LNCAP (cell line): ENCODE results near the gene ADARB2.

Source experiments
- TF ChIP-seq, protein P1 (sequence below): fragments of 450-650 bp; IDR thresholded peaks from 2 replicates; pipeline ENCODE4 v1.5.1; 2017; ENCODE audit warnings: mild to moderate bottlenecking

Gene ADARB2

DNA sequence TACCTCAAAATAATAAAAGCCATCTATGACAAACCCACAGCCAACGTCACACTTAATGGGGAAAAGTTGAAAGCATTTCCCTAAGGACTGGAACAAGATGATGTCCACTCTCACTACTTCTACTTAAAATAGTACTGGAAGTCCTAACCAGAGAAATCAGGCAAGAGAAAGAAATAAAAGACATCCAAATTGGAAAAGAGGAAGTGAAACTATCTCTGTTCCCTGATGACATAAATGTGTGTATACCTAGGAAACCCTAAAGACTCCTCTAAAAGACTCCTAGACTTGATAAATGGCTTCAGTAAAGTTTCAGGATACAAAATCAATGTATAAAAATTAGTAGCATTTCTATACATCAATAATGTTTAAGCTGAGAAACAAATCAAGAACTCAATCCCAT, 367.0 kb downstream of the ADARB2 start:
- TF ChIP-seq, protein P1, sequence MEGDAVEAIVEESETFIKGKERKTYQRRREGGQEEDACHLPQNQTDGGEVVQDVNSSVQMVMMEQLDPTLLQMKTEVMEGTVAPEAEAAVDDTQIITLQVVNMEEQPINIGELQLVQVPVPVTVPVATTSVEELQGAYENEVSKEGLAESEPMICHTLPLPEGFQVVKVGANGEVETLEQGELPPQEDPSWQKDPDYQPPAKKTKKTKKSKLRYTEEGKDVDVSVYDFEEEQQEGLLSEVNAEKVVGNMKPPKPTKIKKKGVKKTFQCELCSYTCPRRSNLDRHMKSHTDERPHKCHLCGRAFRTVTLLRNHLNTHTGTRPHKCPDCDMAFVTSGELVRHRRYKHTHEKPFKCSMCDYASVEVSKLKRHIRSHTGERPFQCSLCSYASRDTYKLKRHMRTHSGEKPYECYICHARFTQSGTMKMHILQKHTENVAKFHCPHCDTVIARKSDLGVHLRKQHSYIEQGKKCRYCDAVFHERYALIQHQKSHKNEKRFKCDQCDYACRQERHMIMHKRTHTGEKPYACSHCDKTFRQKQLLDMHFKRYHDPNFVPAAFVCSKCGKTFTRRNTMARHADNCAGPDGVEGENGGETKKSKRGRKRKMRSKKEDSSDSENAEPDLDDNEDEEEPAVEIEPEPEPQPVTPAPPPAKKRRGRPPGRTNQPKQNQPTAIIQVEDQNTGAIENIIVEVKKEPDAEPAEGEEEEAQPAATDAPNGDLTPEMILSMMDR, result no peak

DNA sequence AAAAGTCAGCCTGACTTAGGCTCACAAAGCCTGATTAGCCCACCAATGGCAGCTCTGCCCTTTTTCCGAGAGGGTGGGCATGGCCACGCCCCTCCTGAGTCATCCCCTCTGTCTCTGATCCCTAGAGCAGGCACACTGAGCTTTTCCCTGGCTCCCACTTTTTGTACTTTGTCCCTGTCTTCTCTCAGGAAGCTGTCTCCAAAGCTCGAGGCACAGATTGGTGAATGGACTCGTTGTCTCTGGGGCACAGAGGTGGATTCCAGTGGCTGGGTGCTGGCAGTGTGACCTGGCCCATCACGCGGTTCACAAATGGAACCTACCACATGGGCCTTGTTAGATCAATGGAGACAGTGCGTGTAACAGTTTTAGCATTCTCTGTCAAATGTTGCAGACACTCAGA, 367.7 kb downstream of the ADARB2 start:
- TF ChIP-seq, protein P1, result no peak

DNA sequence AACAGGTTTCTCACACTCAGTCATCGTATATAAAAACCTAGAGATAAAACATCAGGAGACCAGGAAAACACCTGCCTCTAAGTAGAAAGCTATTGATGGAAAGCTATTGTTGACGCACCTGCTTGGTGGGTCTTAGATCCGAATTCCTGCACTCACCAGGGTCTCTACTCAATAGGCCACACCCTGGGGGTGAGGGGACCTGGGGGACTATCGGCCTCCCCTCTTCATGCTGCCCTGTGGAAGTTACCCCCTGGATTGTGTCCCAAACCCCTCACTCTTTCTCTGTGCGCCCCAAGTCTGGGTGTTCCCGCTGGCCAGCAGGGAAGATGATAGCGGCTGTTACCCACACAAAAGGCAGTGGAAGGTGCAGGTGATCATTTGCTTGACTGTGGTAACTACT, 368.1 kb downstream of the ADARB2 start:
- TF ChIP-seq, protein P1, result 0 out of 2 replicates have a peak, but pooled peaks have one; percentile 23

DNA sequence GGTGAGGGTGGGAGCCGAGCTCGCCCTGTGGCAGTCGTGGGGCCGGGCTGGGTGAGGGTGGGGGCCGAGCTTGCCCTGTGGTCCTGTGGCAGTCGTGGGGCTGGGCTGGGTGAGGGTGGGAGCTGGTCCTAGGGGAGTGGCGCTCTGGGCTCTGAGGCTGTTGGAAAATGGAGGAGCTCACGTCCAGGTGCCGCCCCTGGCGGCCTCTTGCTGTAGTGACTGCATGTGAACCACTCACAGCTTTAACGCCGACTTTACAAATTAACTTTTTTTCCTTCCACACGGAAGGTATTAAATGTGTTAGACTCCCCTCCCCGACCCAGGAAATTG, 368.5 kb downstream of the ADARB2 start:
- TF ChIP-seq, protein P1, result peak; percentile 45

DNA sequence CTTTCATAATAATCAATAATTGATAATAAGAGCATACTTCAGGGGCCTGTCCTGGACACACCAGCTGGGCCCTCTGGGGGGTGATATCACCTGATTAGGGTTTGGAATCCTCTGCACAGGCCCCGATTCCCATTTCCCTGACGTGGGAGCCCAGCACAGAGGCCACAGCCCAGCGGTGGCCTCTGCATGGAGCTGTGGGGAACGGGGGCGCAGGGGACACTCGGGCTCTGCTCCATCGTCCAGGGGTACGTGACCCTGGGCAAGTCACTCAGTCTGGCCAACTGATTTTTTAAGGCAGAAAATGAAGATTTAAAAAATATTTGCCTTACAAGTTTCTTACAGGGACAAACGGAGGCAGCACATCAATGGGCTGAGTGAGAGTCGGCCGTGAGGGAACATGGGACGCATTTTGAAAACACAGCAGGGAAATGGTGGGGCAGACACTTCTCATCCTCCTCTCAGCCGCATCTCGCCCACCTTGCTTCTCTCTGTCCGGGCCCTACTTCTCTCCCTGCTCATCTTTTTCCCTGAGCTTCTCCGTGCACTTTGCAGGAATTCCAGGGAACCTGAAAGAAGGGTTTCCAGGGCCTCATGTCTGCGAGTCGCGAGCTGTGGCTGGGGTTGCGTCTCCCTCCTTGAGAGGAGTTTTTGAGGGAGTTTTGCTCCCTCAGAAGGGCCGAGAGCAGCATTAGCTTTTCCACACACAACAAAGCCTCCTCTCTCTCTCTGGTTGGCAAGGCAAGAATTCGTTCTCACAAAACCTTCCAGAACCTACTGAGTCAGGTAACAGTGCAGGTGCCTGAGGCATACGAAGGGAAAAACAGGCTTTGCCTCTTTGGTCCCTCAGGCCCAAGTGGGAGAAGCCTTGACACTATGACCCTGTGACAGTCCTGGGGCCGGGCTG, 369.1 kb downstream of the ADARB2 start:
- TF ChIP-seq, protein P1, result no peak

DNA sequence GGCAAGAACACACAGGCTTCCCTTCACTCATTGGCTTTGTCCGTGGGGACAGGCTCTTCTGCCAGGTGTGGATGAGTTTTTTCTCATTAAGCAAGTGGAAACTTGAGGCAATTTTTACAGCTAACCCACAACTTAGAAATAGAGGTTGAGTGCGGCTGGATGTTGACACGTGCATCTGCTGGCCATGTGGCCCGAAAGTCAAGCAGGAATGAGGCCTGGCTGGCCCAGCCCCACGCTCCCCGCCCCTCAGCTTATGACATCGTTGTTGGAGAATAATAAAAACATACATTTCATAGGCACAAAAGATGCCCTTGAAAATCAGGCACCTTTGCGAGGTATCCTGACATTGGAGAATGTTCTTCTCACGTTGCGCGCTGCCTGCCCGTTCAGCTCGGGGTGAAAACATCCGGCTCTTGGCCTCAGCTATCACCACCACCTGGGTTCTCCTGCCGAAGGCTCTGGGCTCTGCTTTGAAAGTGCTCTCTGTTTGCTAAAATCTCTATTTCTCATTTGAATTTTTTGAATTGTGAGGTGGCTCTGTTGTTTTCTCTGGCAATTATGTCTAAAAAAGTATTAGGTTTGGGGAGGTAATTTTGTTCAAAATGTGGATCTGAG, 370.4 kb downstream of the ADARB2 start:
- TF ChIP-seq, protein P1, result no peak

DNA sequence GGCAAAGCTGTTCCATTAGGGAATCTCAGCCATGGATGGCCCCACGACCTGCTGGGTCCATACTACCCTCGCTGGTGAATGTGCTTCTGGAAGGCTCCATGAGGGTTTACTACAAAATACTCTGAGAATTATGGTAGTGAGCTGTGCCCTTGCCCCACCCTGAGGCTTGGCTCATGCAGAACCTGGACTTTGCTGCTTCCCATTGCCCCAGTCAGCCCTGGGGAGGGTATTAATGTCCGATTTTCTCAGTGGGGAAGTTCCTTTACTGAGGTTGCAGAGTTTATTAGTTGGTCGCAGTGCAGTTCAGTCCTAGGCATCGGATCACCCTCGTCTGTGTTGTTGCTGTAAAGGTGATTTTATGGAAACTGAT, 371.0 kb downstream of the ADARB2 start:
- TF ChIP-seq, protein P1, result no peak
